CD4-positive, alpha-beta memory T cell (primary cell): ENCODE data around the gene ASCC2. TPM values are rescaled to one million over a fixed set of nuclear protein-coding genes. Genes with fewer than 3 reads are reported as not detected.
A peak's percentile ranks its signal among the peaks of the same experiment; 100 is the strongest.

Source experiments
- CTCF ChIA-PET: fragments of 350-600 bp; sonication (Branson Sonifier 250); formaldehyde crosslinking; loops from one replicate; lab custom pipeline; 2021; ENCODE audit warnings: inconsistent platforms; ENCODE audit not compliant: partially characterized antibody; lab: Charles Lee
- POLR2A ChIA-PET: fragments of 350-600 bp; sonication (Branson Sonifier 250); formaldehyde crosslinking; loops from one replicate; lab custom pipeline; 2021; ENCODE audit not compliant: partially characterized antibody; lab: Charles Lee
- DNase-seq, 5 donors: peaks; one replicate each; pipeline versions ENCODE4 v3.0.0 to v3.0.0-alpha.2; 2020 to 2022; ENCODE audit warnings: mixed read lengths in 1 of 5
- H3K27ac ChIP-seq: one replicate; pipeline ENCODE4 v1.7.0; 2013; ENCODE audit warnings: low read depth, low read length
- H3K27me3 ChIP-seq: 2 replicates; pipeline ENCODE4 v1.7.0; 2013; ENCODE audit warnings: mild to moderate bottlenecking, low read length, moderate library complexity; ENCODE audit not compliant: insufficient read depth
- H3K36me3 ChIP-seq: 2 replicates; pipeline ENCODE4 v1.7.0; 2013; ENCODE audit warnings: mild to moderate bottlenecking, low read length, moderate library complexity; ENCODE audit not compliant: insufficient read depth
- H3K4me1 ChIP-seq: 2 replicates; pipeline ENCODE4 v1.7.0; 2013; ENCODE audit warnings: mild to moderate bottlenecking, low read length, moderate library complexity; ENCODE audit not compliant: insufficient read depth
- H3K4me3 ChIP-seq, 2 donors: one replicate each; pipeline ENCODE4 v1.7.0; 2013; ENCODE audit warnings: low read length in 2 of 2, mild to moderate bottlenecking in 1 of 2
- H3K9me3 ChIP-seq, 2 donors: one replicate each; pipeline ENCODE4 v1.7.0; 2013; ENCODE audit warnings: low read length in 2 of 2, control low read depth in 1 of 2; ENCODE audit not compliant: control insufficient read depth in 1 of 2
- H3K27ac Mint-ChIP-seq, 7 donors: one replicate each; pipeline ENCODE4 v1.8.0; 2020 to 2021; ENCODE audit warnings: mixed read lengths in 7 of 7, mild to moderate bottlenecking in 6 of 7, inconsistent platforms in 3 of 7, moderate library complexity in 3 of 7
- H3K27me3 Mint-ChIP-seq, 2 donors: one replicate each; pipeline ENCODE4 v1.8.0; 2020 to 2021; ENCODE audit warnings: mixed read lengths in 2 of 2
- H3K36me3 Mint-ChIP-seq, 2 donors: one replicate each; pipeline ENCODE4 v1.8.0; 2020 to 2021; ENCODE audit warnings: mixed read lengths in 2 of 2, inconsistent platforms in 1 of 2, mild to moderate bottlenecking in 1 of 2
- H3K4me1 Mint-ChIP-seq, 4 donors: one replicate each; pipeline ENCODE4 v1.8.0; 2020 to 2021; ENCODE audit warnings: mixed read lengths in 4 of 4, mild to moderate bottlenecking in 1 of 4
- H3K4me3 Mint-ChIP-seq, 8 donors: one replicate each; pipeline ENCODE4 v1.8.0; 2020 to 2021; ENCODE audit warnings: mixed read lengths in 8 of 8, mild to moderate bottlenecking in 7 of 8, moderate library complexity in 6 of 8, inconsistent platforms in 3 of 8
- H3K9me3 Mint-ChIP-seq, 8 donors: one replicate each; pipeline ENCODE4 v1.8.0; 2020 to 2021; ENCODE audit warnings: mixed read lengths in 8 of 8, mild to moderate bottlenecking in 5 of 8, inconsistent platforms in 3 of 8, moderate library complexity in 1 of 8
- intact Hi-C: fragments of 100-400 bp; cut with micrococcal nuclease; formaldehyde crosslinking; loops from one replicate; pipeline ENCODE4 v1.15.1; 2023
- polyA plus RNA-seq, 2 donors: library from polyadenylated mRNA; unstranded; fragments of 300-500 nt; fragmentation: Illumina TruSeq; gene quantifications; one replicate each; pipeline ENCODE4 v1.2.3, GENCODE V29; 2021
- total RNA-seq, 2 experiments: library from RNA; stranded (reverse); gene quantifications; one replicate each; pipeline ENCODE4 v1.2.3, GENCODE V29; 2021

ASCC2 gene
- total and polyA plus RNA-seq, 4 experiments from 2014 or later: 21.4 to 88.7 (median 75.0) TPM

DNA sequence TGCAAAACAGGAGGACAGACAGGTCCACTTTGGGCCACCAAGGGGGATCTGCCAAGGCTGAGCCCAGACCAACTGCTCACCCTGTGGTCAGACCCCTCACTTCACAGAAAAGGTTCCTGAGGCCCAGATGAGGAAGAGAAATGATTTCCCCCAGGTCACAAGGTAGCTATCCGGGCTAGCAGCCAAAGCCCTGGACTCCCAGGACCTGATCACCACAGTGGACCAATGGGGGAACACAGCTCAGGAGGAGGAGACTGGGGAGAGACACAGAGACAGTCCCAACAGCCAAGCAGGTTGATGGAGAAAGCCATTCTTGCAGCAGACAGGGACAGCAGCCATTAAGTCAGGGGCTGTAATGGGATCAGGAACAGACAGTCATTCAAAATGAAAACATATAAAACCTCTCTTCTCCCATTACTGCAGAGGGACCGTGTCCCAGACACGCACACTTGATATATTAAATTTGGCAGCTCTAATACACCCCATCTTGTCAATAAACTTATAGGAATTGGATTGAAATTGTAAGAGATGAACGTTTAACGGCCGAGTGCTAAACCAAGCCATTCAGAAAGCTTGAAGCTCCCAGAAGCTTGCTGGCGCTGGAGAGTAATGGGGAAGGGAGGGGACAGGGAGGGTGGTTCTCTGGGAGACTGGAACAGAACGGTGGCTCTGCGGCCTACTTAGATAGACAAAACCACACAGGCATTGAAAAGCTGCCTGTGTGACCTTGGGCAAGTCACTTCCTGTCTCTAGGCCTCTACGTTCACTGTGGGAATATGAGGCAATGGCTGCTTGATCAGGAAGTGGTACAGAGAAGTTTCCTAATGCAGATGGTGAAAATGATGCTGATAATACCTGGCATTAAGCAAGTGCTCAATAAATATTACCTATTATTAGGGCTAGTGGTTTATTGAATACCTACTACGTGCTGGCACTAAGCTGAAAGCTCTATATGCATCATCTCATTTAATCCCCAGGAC lies 87.2 kb downstream of the ASCC2 start:
- H3K9me3 ChIP-seq: no peaks in the 10 kb centered on the region
- peak in 4 of 5 donors; percentile 22 to 30 (median 28) for DNase-seq
- ChIA-PET POLR2A (no interaction called here), CTCF (interaction anchor here (0.6 to 1.0 kb wide), 2 partner anchors 15 to 995 kb away, joined by 3 read pairs; no protein-coding TSS in a partner anchor)
- H3K36me3 ChIP-seq: peaks cover 14% of the 10 kb centered on the region
- no peaks in the 10 kb centered on the region for H3K9me3 Mint-ChIP-seq
- H3K27ac ChIP-seq: peak overlapping the region; percentile 8
- H3K4me1 ChIP-seq: peaks cover 19% of the 10 kb centered on the region
- H3K27me3 Mint-ChIP-seq: no peaks in the 10 kb centered on the region
- peaks cover 22% of the 10 kb centered on the region in 2 donors for H3K36me3 Mint-ChIP-seq
- H3K4me3 Mint-ChIP-seq: no peak overlapping the region
- no peaks in the 10 kb centered on the region for H3K27me3 ChIP-seq
- no peak overlapping the region for H3K4me3 ChIP-seq
- intact Hi-C loops: no loop called here
- H3K27ac Mint-ChIP-seq: peak overlapping the region; percentile 58 to 96 (median 88)
- H3K4me1 Mint-ChIP-seq: peaks cover 15 to 28% (median 15%) of the 10 kb centered on the region in 4 donors

DNA sequence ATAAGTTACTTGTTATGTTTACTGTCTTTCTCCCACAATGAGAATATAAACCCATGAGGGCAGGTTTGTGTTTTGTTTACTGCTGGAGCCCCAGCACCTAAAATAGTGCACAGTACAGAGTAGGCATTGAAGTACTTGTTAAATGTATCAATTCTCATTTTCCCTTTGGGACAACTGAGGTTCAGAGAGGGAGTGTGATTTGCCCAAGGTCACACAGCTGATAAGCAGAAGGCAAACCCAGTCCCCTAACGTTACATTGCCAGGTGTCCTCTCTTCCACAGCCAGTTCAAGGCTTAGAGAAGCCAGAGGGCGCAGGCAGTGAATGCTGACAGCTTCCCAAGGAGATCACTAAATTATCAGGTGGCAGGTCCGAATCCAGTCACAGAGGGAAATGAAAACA lies 88.0 kb downstream of the ASCC2 start:
- intact Hi-C loops: no loop called here
- H3K27me3 ChIP-seq: no peaks in the 10 kb centered on the region
- ChIA-PET POLR2A (no interaction called here), CTCF (no interaction called here)
- Mint-ChIP-seq H3K27me3 (no peaks in the 10 kb centered on the region), H3K27ac (no peak overlapping the region), H3K4me1 (peaks cover 12 to 28% (median 14%) of the 10 kb centered on the region in 4 donors), H3K36me3 (peaks cover 26% of the 10 kb centered on the region in 2 donors), H3K9me3 (no peaks in the 10 kb centered on the region), H3K4me3 (peak overlapping the region in 1 of 8 donors; percentile 15)
- H3K9me3 ChIP-seq: no peaks in the 10 kb centered on the region
- peaks cover 19% of the 10 kb centered on the region for H3K4me1 ChIP-seq
- H3K36me3 ChIP-seq: peaks cover 17% of the 10 kb centered on the region
- H3K27ac ChIP-seq: no peak overlapping the region
- H3K4me3 ChIP-seq: no peak overlapping the region
- no peak for DNase-seq

- H3K9me3 ChIP-seq: no peaks in the 10 kb centered on the region
- peaks cover 21% of the 10 kb centered on the region for H3K36me3 ChIP-seq
- Mint-ChIP-seq H3K27ac (no peak overlapping the region), H3K9me3 (no peaks in the 10 kb centered on the region), H3K4me1 (peaks cover 12 to 28% (median 14%) of the 10 kb centered on the region in 4 donors), H3K36me3 (peaks cover 29 to 40% of the 10 kb centered on the region in 2 donors), H3K4me3 (no peak overlapping the region), H3K27me3 (no peaks in the 10 kb centered on the region)
- H3K4me3 ChIP-seq: no peak overlapping the region
- H3K4me1 ChIP-seq: peaks cover 19% of the 10 kb centered on the region
- intact Hi-C loops: no loop called here
- H3K27ac ChIP-seq: no peak overlapping the region
- ChIA-PET CTCF (no interaction called here), POLR2A (no interaction called here)
- DNase-seq: no peak
- H3K27me3 ChIP-seq: no peaks in the 10 kb centered on the region
Observed at GRCh38 chr22:29748248-29748893, 89.7 kb downstream of the ASCC2 start.

GRCh38 chr22:29747832-29748231 lies 90.2 kb downstream of the ASCC2 start:
- POLR2A ChIA-PET: no interaction called here
- CTCF ChIA-PET: no interaction called here

DNA sequence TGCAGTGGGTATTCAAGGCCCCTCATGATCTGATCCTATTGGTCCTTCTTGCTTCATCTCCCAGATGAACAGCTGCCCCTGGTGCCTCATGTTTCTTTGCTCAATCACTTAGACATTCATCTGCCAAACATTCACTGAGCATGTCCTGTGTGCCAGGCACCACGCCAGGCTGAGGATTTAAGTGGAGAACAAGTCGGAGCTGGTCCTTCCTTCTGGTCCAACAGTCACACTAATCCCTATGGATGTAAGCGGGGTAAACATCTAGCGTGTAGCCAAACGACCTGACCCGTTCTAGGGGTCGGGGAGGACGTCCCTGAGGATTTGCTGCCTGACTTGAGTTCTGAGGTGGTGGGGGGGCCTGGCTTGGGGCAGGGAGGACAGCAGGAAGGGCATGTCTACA lies 93.2 kb downstream of the ASCC2 start:
- intact Hi-C loops: no loop called here
- no peaks in the 10 kb centered on the region for H3K27me3 Mint-ChIP-seq
- H3K36me3 Mint-ChIP-seq: peaks cover 33 to 52% of the 10 kb centered on the region in 2 donors
- peaks cover 0 to 2% (median under 1%) of the 10 kb centered on the region in 4 donors for H3K4me1 Mint-ChIP-seq
- no peak overlapping the region for H3K4me3 Mint-ChIP-seq
- no peak overlapping the region for H3K4me3 ChIP-seq
- DNase-seq: no peak
- no peaks in the 10 kb centered on the region for H3K4me1 ChIP-seq
- H3K9me3 Mint-ChIP-seq: no peaks in the 10 kb centered on the region
- no peak overlapping the region for H3K27ac ChIP-seq
- POLR2A ChIA-PET: no interaction called here
- H3K27me3 ChIP-seq: no peaks in the 10 kb centered on the region
- H3K9me3 ChIP-seq: no peaks in the 10 kb centered on the region
- CTCF ChIA-PET: no interaction called here
- H3K36me3 ChIP-seq: peaks cover 30% of the 10 kb centered on the region
- H3K27ac Mint-ChIP-seq: no peak overlapping the region

More at GRCh38 chr22:29747832-29748231, 90.2 kb downstream of the ASCC2 start:
- DNase-seq: no peak
- Histone ChIP-seq H3K27me3 (no peaks in the 10 kb centered on the region), H3K4me1 (peaks cover 19% of the 10 kb centered on the region), H3K27ac (no peak overlapping the region), H3K9me3 (no peaks in the 10 kb centered on the region), H3K4me3 (no peak overlapping the region), H3K36me3 (peaks cover 21% of the 10 kb centered on the region)
- intact Hi-C loops: no loop called here
- Mint-ChIP-seq H3K4me1 (peaks cover 12 to 28% (median 14%) of the 10 kb centered on the region in 4 donors), H3K9me3 (no peaks in the 10 kb centered on the region), H3K27me3 (no peaks in the 10 kb centered on the region), H3K27ac (no peak overlapping the region), H3K4me3 (no peak overlapping the region), H3K36me3 (peaks cover 29 to 42% of the 10 kb centered on the region in 2 donors)

DNA sequence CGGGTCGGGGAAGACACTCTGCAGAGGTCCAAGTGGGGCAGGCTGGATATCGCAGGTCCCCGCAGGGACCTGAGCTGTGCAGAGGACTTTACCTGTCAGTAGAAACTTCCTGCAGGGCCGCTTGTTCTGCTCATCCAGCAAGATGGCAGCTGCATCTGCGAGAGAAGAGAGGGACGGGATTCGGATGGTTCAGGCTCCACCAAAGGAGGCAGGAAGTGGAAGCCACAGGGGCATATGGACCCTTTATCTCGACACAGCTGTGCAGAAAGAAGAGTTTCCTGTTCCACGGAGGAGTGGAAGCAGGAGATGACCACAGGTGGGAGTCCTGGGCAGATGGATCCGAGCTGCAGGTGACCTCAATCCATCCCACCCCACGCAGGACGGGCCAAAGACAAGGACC lies 95.7 kb downstream of the ASCC2 start:
- ChIA-PET CTCF (no interaction called here), POLR2A (no interaction called here)
- H3K4me1 Mint-ChIP-seq: no peaks in the 10 kb centered on the region
- no peak overlapping the region for H3K4me3 Mint-ChIP-seq
- no peaks in the 10 kb centered on the region for H3K9me3 Mint-ChIP-seq
- H3K4me3 ChIP-seq: no peak overlapping the region
- no peaks in the 10 kb centered on the region for H3K27me3 Mint-ChIP-seq
- H3K9me3 ChIP-seq: no peaks in the 10 kb centered on the region
- H3K4me1 ChIP-seq: no peaks in the 10 kb centered on the region
- H3K27ac Mint-ChIP-seq: peak overlapping the region in 1 of 7 donors; percentile 29
- H3K36me3 ChIP-seq: peaks cover 26% of the 10 kb centered on the region
- intact Hi-C loops: no loop called here
- no peak overlapping the region for H3K27ac ChIP-seq
- no peaks in the 10 kb centered on the region for H3K27me3 ChIP-seq
- H3K36me3 Mint-ChIP-seq: peaks cover 26 to 47% of the 10 kb centered on the region in 2 donors
- DNase-seq: no peak

DNA sequence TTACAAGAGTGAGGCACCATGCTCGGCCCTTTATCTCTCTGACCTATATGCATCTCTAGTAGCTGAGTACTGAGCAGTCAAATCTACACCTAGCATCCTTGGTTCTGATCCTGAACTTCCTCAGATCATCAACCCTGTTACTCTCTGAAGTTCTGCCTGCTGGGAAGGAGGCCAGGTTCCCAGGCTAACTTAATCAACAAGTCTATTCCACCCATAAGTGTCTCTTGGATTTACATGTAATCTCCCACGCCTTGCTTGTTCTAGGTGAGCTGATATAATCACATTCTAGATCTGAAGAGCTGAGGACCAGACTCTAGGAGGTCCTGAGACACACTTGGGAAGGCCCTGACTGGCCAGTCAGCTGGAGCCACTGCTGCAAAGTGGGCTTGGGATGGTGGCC lies 96.1 kb downstream of the ASCC2 start:
- H3K4me1 ChIP-seq: no peaks in the 10 kb centered on the region
- H3K27me3 Mint-ChIP-seq: no peaks in the 10 kb centered on the region
- ChIA-PET POLR2A (no interaction called here), CTCF (no interaction called here)
- no peaks in the 10 kb centered on the region for H3K27me3 ChIP-seq
- H3K4me3 Mint-ChIP-seq: no peak overlapping the region
- H3K36me3 Mint-ChIP-seq: peaks cover 28 to 46% of the 10 kb centered on the region in 2 donors
- H3K4me1 Mint-ChIP-seq: no peaks in the 10 kb centered on the region
- no peaks in the 10 kb centered on the region for H3K9me3 Mint-ChIP-seq
- H3K36me3 ChIP-seq: peaks cover 22% of the 10 kb centered on the region
- H3K9me3 ChIP-seq: no peaks in the 10 kb centered on the region
- no peak for DNase-seq
- peak overlapping the region in 2 of 7 donors; percentile 29 to 77 for H3K27ac Mint-ChIP-seq
- intact Hi-C loops: no loop called here
- no peak overlapping the region for H3K4me3 ChIP-seq
- no peak overlapping the region for H3K27ac ChIP-seq
